K562 (cell line): Measurements from ENCODE around the gene LUC7L. TPM values are rescaled to one million over a fixed set of nuclear protein-coding genes. Genes with fewer than 3 reads are reported as not detected.

Experiments
- ATAC-seq: fragments of 200-7000 bp; cut with Tn5 transposase; 3 replicates; pipeline ENCODE4 v1.9.1; 2020; ENCODE audit warnings: moderate library complexity
- BruUV-seq: library from RNA; stranded (reverse); fragments of 400-500 nt; replicated peaks from 2 replicates; lab custom pipeline; 2021; lab: Mats Ljungman, UMichigan
- CTCF ChIA-PET: fragments of 300-600 bp; formaldehyde crosslinking; extraction: SDS; loops from one replicate; lab custom pipeline; 2021; ENCODE audit warnings: low intra/inter-chr PET ratio; lab: Yijun Ruan, JAX
- POLR2A ChIA-PET: fragments of 300-600, 350-650 bp; sonication (Branson Sonifier 250); formaldehyde crosslinking; extraction: SDS; loops from one replicate; lab custom pipeline; 2021; ENCODE audit warnings: antibody characterized with exemption, inconsistent platforms; lab: Yijun Ruan, JAX
- DNase-seq, 4 experiments: peaks; one replicate each; pipeline versions ENCODE4 v3.0.0 to v3.0.0-alpha.2; 2011 to 2018; ENCODE audit warnings: low spot score in 3 of 4, mixed read lengths in 3 of 4; ENCODE audit errors: extremely low read depth in 1 of 4
- FAIRE-seq: peaks from 2 replicates; lab custom pipeline; 2011; peaks lifted over from hg19 to GRCh38; lab: Jason Lieb, UNC
- H2AFZ ChIP-seq: 2 replicates; pipeline ENCODE4 v1.6.0; 2011; ENCODE audit warnings: low read depth, low read length, control low read depth, inconsistent platforms
- H3K27ac ChIP-seq: fragments of 200-600 bp; 3 replicates; pipeline ENCODE4 v1.8.0; 2011; ENCODE audit warnings: low read depth, mild to moderate bottlenecking, control low read depth, inconsistent platforms, low read length, moderate library complexity, mixed read lengths; ENCODE audit errors: extremely low read depth
- H3K27me3 ChIP-seq, 2 experiments: fragments of 300-600 bp in 1 of 2; 2 replicates in 1 of 2; 3 replicates in 1 of 2; pipeline versions ENCODE4 v1.6.0 to v1.8.0; 2011; ENCODE audit warnings: inconsistent platforms in 2 of 2, low read length in 2 of 2, mild to moderate bottlenecking in 1 of 2, mixed read lengths in 1 of 2, moderate library complexity in 1 of 2; ENCODE audit not compliant: control insufficient read depth in 2 of 2, insufficient read depth in 2 of 2
- H3K36me3 ChIP-seq: fragments of 300-600 bp; 3 replicates; pipeline ENCODE4 v1.8.0; 2011; ENCODE audit warnings: mild to moderate bottlenecking, low read length, inconsistent platforms; ENCODE audit not compliant: control insufficient read depth, insufficient read depth
- H3K4me1 ChIP-seq, 2 experiments: fragments of 200-600 bp in 1 of 2; replicated peaks in 1 of 2; 2 replicates in 1 of 2; 3 replicates in 1 of 2; pipeline versions ENCODE4 v1.5.1 to v1.8.0; 2011; ENCODE audit warnings: inconsistent platforms in 2 of 2, low read length in 2 of 2, mild to moderate bottlenecking in 1 of 2, mixed read lengths in 1 of 2, moderate library complexity in 1 of 2; ENCODE audit not compliant: control insufficient read depth in 2 of 2, insufficient read depth in 2 of 2
- H3K4me2 ChIP-seq: 2 replicates; pipeline ENCODE4 v1.6.1; 2011; ENCODE audit warnings: low read length, control low read depth, inconsistent platforms, mixed read lengths; ENCODE audit not compliant: insufficient read depth
- H3K4me3 ChIP-seq: fragments of 200-600 bp; sonication (generic), shearing (Covaris generic); 2 replicates; pipeline ENCODE4 v1.5.1; 2016; ENCODE audit warnings: control low read depth, inconsistent platforms
- H3K79me2 ChIP-seq: fragments of 200-600 bp; 3 replicates; pipeline ENCODE4 v1.8.0; 2011; ENCODE audit warnings: low read length, inconsistent platforms; ENCODE audit not compliant: control insufficient read depth, insufficient read depth
- H3K9ac ChIP-seq, 2 experiments: 2 replicates each; pipeline versions ENCODE4 v1.6.0 to v1.6.1; 2011; ENCODE audit warnings: low read depth in 2 of 2, low read length in 2 of 2, control low read depth in 1 of 2, inconsistent platforms in 1 of 2, mild to moderate bottlenecking in 1 of 2, mixed read lengths in 1 of 2; ENCODE audit not compliant: insufficient read depth in 1 of 2
- H3K9me1 ChIP-seq: one replicate; pipeline ENCODE4 v1.6.0; 2011; ENCODE audit warnings: inconsistent platforms, mild to moderate bottlenecking, low read length, moderate library complexity; ENCODE audit not compliant: control insufficient read depth, insufficient read depth
- H3K9me3 ChIP-seq: replicated peaks from 2 replicates; pipeline ENCODE4 v1.5.1; 2011; ENCODE audit warnings: low read depth, low read length, inconsistent platforms; ENCODE audit not compliant: control insufficient read depth, insufficient read depth
- H4K20me1 ChIP-seq: replicated peaks from 2 replicates; pipeline ENCODE4 v1.6.1; 2011; ENCODE audit warnings: low read length, inconsistent platforms, mixed read lengths; ENCODE audit not compliant: control insufficient read depth, insufficient read depth
- BACH1 ChIP-seq: fragments of 200-800 bp; sonication (Bioruptor generic); IDR thresholded peaks from 2 replicates; pipeline ENCODE4 v1.6.1; 2016; ENCODE audit warnings: missing genetic modification characterization, missing compliant biosample characterization
- FOXA3 ChIP-seq, 2 experiments: fragments of 450-650 bp in 1 of 2; sonication (generic) in 1 of 2; formaldehyde crosslinking; IDR thresholded peaks in 1 of 2; conservative IDR thresholded peaks in 1 of 2; 2 replicates each; pipeline versions ENCODE4 v1.4.0 to v1.8.0; 2020 to 2022; ENCODE audit warnings: mild to moderate bottlenecking in 2 of 2, missing genetic modification reagents in 1 of 2
- FUS ChIP-seq: fragments of 200-400 bp; formaldehyde crosslinking; optimal IDR thresholded peaks from 2 replicates; pipeline ENCODE3; 2017; ENCODE audit warnings: low read depth, low read length
- MLX ChIP-seq, 2 experiments: fragments of 450-650 bp in 1 of 2; sonication (generic) in 1 of 2; formaldehyde crosslinking; conservative IDR thresholded peaks; 2 replicates each; pipeline versions ENCODE4 v1.4.0 to v1.8.1; 2020 to 2022; ENCODE audit warnings: mild to moderate bottlenecking in 1 of 2, missing genetic modification reagents in 1 of 2
- POLR3G ChIP-seq: IDR thresholded peaks from 2 replicates; pipeline ENCODE4 v1.6.1; 2011; ENCODE audit not compliant: insufficient read length, insufficient replicate concordance; ENCODE audit errors: extremely low read depth
- TFAM ChIP-seq: fragments of 250-450 bp; sonication (Bioruptor Pico); conservative IDR thresholded peaks from 2 replicates; pipeline ENCODE4 v1.5.0; 2021; ENCODE audit warnings: mild to moderate bottlenecking, moderate library complexity
- TFAP4 ChIP-seq: sonication (generic); formaldehyde crosslinking; IDR thresholded peaks from 2 replicates; pipeline ENCODE4 v1.8.0; 2022; ENCODE audit warnings: missing genetic modification reagents, mild to moderate bottlenecking, moderate library complexity, borderline replicate concordance
- ZBED1 ChIP-seq: IDR thresholded peaks from 2 replicates; pipeline ENCODE4 v1.6.1; 2014
- ZFPM2 ChIP-seq: fragments of 250-450 bp; sonication (Bioruptor Pico); IDR thresholded peaks from 2 replicates; pipeline ENCODE4 v1.5.1; 2022; ENCODE audit warnings: mild to moderate bottlenecking
- ZNF280B ChIP-seq: fragments of 250-450 bp; sonication (Bioruptor Pico); IDR thresholded peaks from 2 replicates; pipeline ENCODE4 v1.5.1; 2021; ENCODE audit warnings: mild to moderate bottlenecking
- WGBS: fragments of 100-300 bp; shearing (Covaris generic); methylation state at CpG from one replicate; pipeline ENCODE4 v1.1.6; 2016; ENCODE audit warnings: low coverage, mixed read lengths; ENCODE audit not compliant: insufficient coverage; ENCODE audit errors: missing lambda C conversion rate; 5-methylcytosine and 5-hydroxymethylcytosine counted together
- in situ Hi-C: fragments of 300-500 bp; cut with MboI; formaldehyde crosslinking; loops from 4 replicates; pipeline ENCODE4 v1.15.0; 2018; ENCODE audit warnings: inconsistent platforms, mixed read lengths
- intact Hi-C: fragments of 100-400 bp; cut with micrococcal nuclease; formaldehyde crosslinking; loops from 2 replicates; pipeline ENCODE4 v1.14.2; 2022
- polyA plus RNA-seq, 8 experiments: library from polyadenylated mRNA; depleted of rRNA in 4 of 8; stranded (reverse) in 5 of 8; unstranded in 3 of 8; fragments of >200 nt; fragmentation: Nextera tagmentation in 2 of 8; fragmentation: Illumina TruSeq in 1 of 8; extraction: Ambion mirVana in 2 of 8; extraction: Trizol in 1 of 8; gene quantifications; 2 replicates each; pipeline versions ENCODE4 v1.2.1 to v1.2.3, GENCODE V29; 2011 to 2014; ENCODE audit warnings: inconsistent platforms in 1 of 8, missing spikeins in 1 of 8
- total RNA-seq, 7 experiments: library from RNA; depleted of rRNA in 6 of 7; stranded (reverse); fragments of >200 nt in 6 of 7; fragmentation: Illumina TruSeq in 2 of 7; extraction: Trizol in 2 of 7; gene quantifications; 2 replicates each; pipeline versions ENCODE4 v1.2.1 to v1.2.3, GENCODE V29; 2011 to 2021; ENCODE audit warnings: low replicate concordance in 1 of 7
- TF ChIP-seq, protein P1 (sequence below), 2 experiments: IDR thresholded peaks; 2 replicates each; pipeline ENCODE4 v1.6.1; 2011; ENCODE audit warnings: borderline replicate concordance in 1 of 2, control low read depth in 1 of 2, low read depth in 1 of 2, low read length in 1 of 2, mild to moderate bottlenecking in 1 of 2, mixed read lengths in 1 of 2, moderate library complexity in 1 of 2; ENCODE audit not compliant: insufficient read depth in 1 of 2, insufficient read length in 1 of 2, poor library complexity in 1 of 2, severe bottlenecking in 1 of 2; ENCODE audit errors: extremely low read depth in 1 of 2

Gene LUC7L
- total and polyA plus RNA-seq, 9 of the 15 experiments (the other 6 are each of a cell fraction or from before 2014, with no cell fraction given): 1.7 to 93.3 (median 59.5) TPM

- Histone ChIP-seq H4K20me1 (no peaks in the 10 kb centered on the region), H3K4me3 (no peak overlapping the region), H3K27ac (no peak overlapping the region), H3K36me3 (peaks cover 22% of the 10 kb centered on the region; the same call in 2 of the 3 replicates), H3K9me3 (no peaks in the 10 kb centered on the region), H3K9me1 (peaks cover 4% of the 10 kb centered on the region), H2AFZ (no peak overlapping the region), H3K79me2 (no peaks in the 10 kb centered on the region), H3K27me3 (no peaks in the 10 kb centered on the region), H3K9ac (peak overlapping the region in 1 of 2 experiments; percentile 74; a peak in 2 of 4 replicates), H3K4me1 (peaks cover 13 to 58% of the 10 kb centered on the region in 2 experiments; a peak in 4 of 5 replicates), H3K4me2 (no peak overlapping the region)
- POLR2A ChIA-PET: interaction anchor here (0.8 kb wide), 1 partner anchor 15 kb away, joined by 3 read pairs; no protein-coding TSS in a partner anchor
- CTCF ChIA-PET: no interaction called here
- ATAC-seq (no peak), FAIRE-seq (no peak), DNase-seq (no peak)
- TF ChIP-seq ZNF280B (CRISPR knock-in tag) (no peak), TFAP4 (CRISPR knock-in tag) (no peak), TFAM (CRISPR knock-in tag) (no peak), MLX (CRISPR knock-in tag; conservative IDR thresholded peaks at IDR 0.05) (no peak), ZBED1 (no peak), FOXA3 (CRISPR knock-in tag; conservative IDR thresholded peaks at IDR 0.05 in 1 of 2, IDR thresholded peaks at IDR 0.05 in 1 of 2) (no peak), FUS (no peak), ZFPM2 (CRISPR knock-in tag) (no peak), POLR3G (no peak), BACH1 (no peak)
- TF ChIP-seq, protein P1, sequence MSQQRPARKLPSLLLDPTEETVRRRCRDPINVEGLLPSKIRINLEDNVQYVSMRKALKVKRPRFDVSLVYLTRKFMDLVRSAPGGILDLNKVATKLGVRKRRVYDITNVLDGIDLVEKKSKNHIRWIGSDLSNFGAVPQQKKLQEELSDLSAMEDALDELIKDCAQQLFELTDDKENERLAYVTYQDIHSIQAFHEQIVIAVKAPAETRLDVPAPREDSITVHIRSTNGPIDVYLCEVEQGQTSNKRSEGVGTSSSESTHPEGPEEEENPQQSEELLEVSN (IDR thresholded peaks at IDR 0.05; ENCODE audit: borderline replicate concordance in 1 of 2, extremely low read depth in 1 of 2, insufficient read depth in 1 of 2, insufficient read length in 1 of 2, low read depth in 1 of 2, low read length in 1 of 2, poor library complexity in 1 of 2, severe bottlenecking in 1 of 2): no peak
- no TSS peak for BruUV-seq
- WGBS: 93% methylated on average over 22 of the region's 28 CpGs
- intact Hi-C loops (no loop called here), in situ Hi-C loops (no loop called here)
These were observed 31.9 kb upstream of the LUC7L start for GRCh38 chr16:261031-261691.
